HCT116 (cell line): ENCODE data around the gene MAF. TPM values are rescaled to one million over a fixed set of nuclear protein-coding genes. Genes with fewer than 3 reads are reported as not detected.

Experiments
- ATAC-seq: fragments of 200-7000 bp; cut with Tn5 transposase; 2 replicates; pipeline ENCODE4 v1.9.1; 2020; ENCODE audit warnings: mild to moderate bottlenecking, moderate library complexity
- BruUV-seq: library from RNA; stranded (reverse); fragments of 400-500 nt; replicated peaks from 2 replicates; lab custom pipeline; 2021; lab: Mats Ljungman, UMichigan
- CTCF ChIA-PET: fragments of 300-600 bp; sonication (Branson Sonifier 250); formaldehyde crosslinking; loops from one replicate; lab custom pipeline; 2021; ENCODE audit warnings: antibody characterized with exemption; lab: Charles Lee
- POLR2A ChIA-PET: fragments of 300-600, 350-600 bp; sonication (Branson Sonifier 250); formaldehyde crosslinking; loops from one replicate; lab custom pipeline; 2021; ENCODE audit warnings: antibody characterized with exemption; lab: Charles Lee
- RAD21 ChIA-PET, 2 experiments: fragments of 300-600 bp; sonication (Branson Sonifier 250); formaldehyde crosslinking; loops; one replicate each; lab custom pipeline; 2023; ENCODE audit warnings: low total read pairs in 2 of 2; ENCODE audit not compliant: uncharacterized antibody in 2 of 2, unreplicated experiment in 2 of 2, low non-redundant PET in 1 of 2; lab: Charles Lee
- DNase-seq: peaks from one replicate; pipeline ENCODE4 v3.0.0-alpha.2; 2010; ENCODE audit warnings: low read depth, low spot score
- H2AFZ ChIP-seq: fragments of 200-600 bp; shearing (Covaris generic), sonication (generic); 2 replicates; pipeline ENCODE4 v1.6.1; 2017; ENCODE audit warnings: low read depth, mixed run types, mixed read lengths, antibody characterized with exemption, low read length; ENCODE audit not compliant: poor library complexity, severe bottlenecking
- H3K27ac ChIP-seq: 2 replicates; pipeline ENCODE4 v1.5.1; 2012; ENCODE audit warnings: low read depth, low read length
- H3K27me3 ChIP-seq: fragments of 200-600 bp; sonication (generic); 2 replicates; pipeline ENCODE4 v1.6.1; 2016; ENCODE audit warnings: mixed run types, low read length, mixed read lengths; ENCODE audit not compliant: insufficient read depth
- H3K36me3 ChIP-seq, 2 experiments: fragments of 200-500 bp in 1 of 2; fragments of 200-600 bp in 1 of 2; sonication (Bioruptor generic) in 1 of 2; sonication (generic) in 1 of 2; 2 replicates each; pipeline versions ENCODE4 v1.5.1 to v1.6.1; 2014 to 2016; ENCODE audit warnings: low read length in 2 of 2, inconsistent platforms in 1 of 2, mixed read lengths in 1 of 2, mixed run types in 1 of 2; ENCODE audit not compliant: insufficient read depth in 2 of 2, control insufficient read depth in 1 of 2
- H3K4me1 ChIP-seq, 2 experiments: fragments of 200-600 bp in 1 of 2; sonication (generic) in 1 of 2; 2 replicates each; pipeline versions ENCODE4 v1.5.1 to v1.6.1; 2012 to 2017; ENCODE audit warnings: low read length in 2 of 2, inconsistent platforms in 1 of 2, mild to moderate bottlenecking in 1 of 2, mixed read lengths in 1 of 2, mixed run types in 1 of 2, moderate library complexity in 1 of 2; ENCODE audit not compliant: insufficient read depth in 2 of 2, control insufficient read depth in 1 of 2
- H3K4me2 ChIP-seq: fragments of 200-600 bp; sonication (generic); 2 replicates; pipeline ENCODE4 v1.6.1; 2017; ENCODE audit warnings: mixed run types, low read length, mixed read lengths
- H3K4me3 ChIP-seq, 2 experiments: fragments of 200-600 bp in 1 of 2; sonication (generic) in 1 of 2; replicated peaks in 1 of 2; 2 replicates each; pipeline ENCODE4 v1.5.1; 2011 to 2016; ENCODE audit warnings: low read length in 2 of 2, control low read depth in 1 of 2, low read depth in 1 of 2, mild to moderate bottlenecking in 1 of 2, mixed read lengths in 1 of 2, mixed run types in 1 of 2
- H3K79me2 ChIP-seq: fragments of 200-600 bp; sonication (generic); 2 replicates; pipeline ENCODE4 v1.6.1; 2017; ENCODE audit warnings: mild to moderate bottlenecking, mixed run types, low read length, moderate library complexity, mixed read lengths; ENCODE audit not compliant: insufficient read depth
- H3K9ac ChIP-seq: fragments of 200-600 bp; sonication (generic); 2 replicates; pipeline ENCODE4 v1.6.1; 2016; ENCODE audit warnings: low read length, mixed read lengths
- H3K9me2 ChIP-seq: fragments of 200-600 bp; sonication (generic), shearing (Covaris generic); 2 replicates; pipeline ENCODE4 v1.6.1; 2017; ENCODE audit warnings: mixed run types, mild to moderate bottlenecking, moderate library complexity; ENCODE audit not compliant: insufficient read depth
- H3K9me3 ChIP-seq, 2 experiments: fragments of 200-500 bp in 1 of 2; fragments of 200-600 bp in 1 of 2; sonication (Bioruptor generic) in 1 of 2; sonication (generic) in 1 of 2; 2 replicates each; pipeline ENCODE4 v1.6.1; 2014 to 2017; ENCODE audit warnings: low read length in 2 of 2, mixed read lengths in 2 of 2, inconsistent platforms in 1 of 2, low read depth in 1 of 2, mild to moderate bottlenecking in 1 of 2, mixed run types in 1 of 2, moderate library complexity in 1 of 2; ENCODE audit not compliant: control insufficient read depth in 1 of 2, insufficient read depth in 1 of 2
- H4K20me1 ChIP-seq: fragments of 200-600 bp; sonication (generic), shearing (Covaris generic); 2 replicates; pipeline ENCODE4 v1.6.1; 2017; ENCODE audit warnings: mixed run types, mild to moderate bottlenecking, moderate library complexity; ENCODE audit not compliant: insufficient read depth
- CBX3 ChIP-seq: IDR thresholded peaks from 2 replicates; pipeline ENCODE4 v1.6.1; 2012; ENCODE audit warnings: low read depth
- CEBPB ChIP-seq: IDR thresholded peaks from 2 replicates; pipeline ENCODE4 v1.6.1; 2012; ENCODE audit warnings: low read depth
- CTCF ChIP-seq, 3 experiments: fragments of 200-600 bp in 1 of 3; sonication (generic) in 1 of 3; IDR thresholded peaks in 2 of 3; conservative IDR thresholded peaks in 1 of 3; 2 replicates each; pipeline ENCODE4 v1.5.1; 2012 to 2017; ENCODE audit warnings: low read depth in 2 of 3, low read length in 2 of 3, antibody characterized with exemption in 1 of 3, borderline replicate concordance in 1 of 3, control low read depth in 1 of 3, mild to moderate bottlenecking in 1 of 3, mixed read lengths in 1 of 3, mixed run types in 1 of 3, moderate library complexity in 1 of 3; ENCODE audit not compliant: insufficient read depth in 1 of 3
- EGR1 ChIP-seq: IDR thresholded peaks from 2 replicates; pipeline ENCODE4 v1.6.1; 2012; ENCODE audit warnings: low read depth
- EZH2 ChIP-seq: fragments of 200-600 bp; sonication (generic); IDR thresholded peaks from 2 replicates; pipeline ENCODE4 v1.6.1; 2017; ENCODE audit warnings: antibody characterized with exemption, mixed run types
- FOSL1 ChIP-seq: IDR thresholded peaks from 2 replicates; pipeline ENCODE4 v1.6.1; 2012; ENCODE audit warnings: low read depth
- JUND ChIP-seq: IDR thresholded peaks from 2 replicates; pipeline ENCODE4 v1.6.1; 2012
- POLR2A ChIP-seq: IDR thresholded peaks from 2 replicates; pipeline ENCODE4 v1.7.0; 2011; ENCODE audit warnings: borderline replicate concordance; ENCODE audit not compliant: insufficient read depth, insufficient read length; ENCODE audit errors: extremely low read depth
- RAD21 ChIP-seq: IDR thresholded peaks from 2 replicates; pipeline ENCODE4 v1.6.1; 2012; ENCODE audit warnings: low read depth, mild to moderate bottlenecking
- REST ChIP-seq: IDR thresholded peaks from 2 replicates; pipeline ENCODE4 v1.6.1; 2012; ENCODE audit warnings: low read depth
- SIN3A ChIP-seq: IDR thresholded peaks from 2 replicates; pipeline ENCODE4 v1.6.1; 2012; ENCODE audit warnings: low read depth
- SP1 ChIP-seq: IDR thresholded peaks from 2 replicates; pipeline ENCODE4 v1.6.1; 2012; ENCODE audit warnings: low read depth
- SRF ChIP-seq: IDR thresholded peaks from 2 replicates; pipeline ENCODE4 v1.6.1; 2012; ENCODE audit warnings: low read depth
- TCF7L2 ChIP-seq: IDR thresholded peaks from 2 replicates; pipeline ENCODE4 v1.7.0; 2011; ENCODE audit warnings: borderline replicate concordance, inconsistent platforms; ENCODE audit not compliant: insufficient read depth, insufficient read length; ENCODE audit errors: extremely low read depth
- YY1 ChIP-seq: IDR thresholded peaks from 2 replicates; pipeline ENCODE4 v1.6.1; 2011; ENCODE audit warnings: low read length, low read depth, moderate library complexity, mild to moderate bottlenecking; ENCODE audit not compliant: insufficient replicate concordance; ENCODE audit errors: extremely low read depth
- ZFX ChIP-seq: fragments of 450-650 bp; IDR thresholded peaks from 2 replicates; pipeline ENCODE4 v1.6.1; 2017
- intact Hi-C: fragments of 100-400 bp; cut with micrococcal nuclease; formaldehyde crosslinking; loops from 2 replicates; pipeline ENCODE4 v1.10.0; 2022
- total RNA-seq: library from RNA; stranded (reverse); gene quantifications from one replicate; pipeline ENCODE4 v1.2.1, GENCODE V29; 2021; ENCODE audit not compliant: unreplicated experiment

Gene MAF
- total RNA-seq, 1 experiment from 2014 or later: 0.27 TPM

- H3K27me3 ChIP-seq: no peaks in the 10 kb centered on the region
- ChIA-PET RAD21 (no interaction called here), CTCF (no interaction called here), POLR2A (no interaction called here)
- H2AFZ ChIP-seq: no peak overlapping the region
- no TSS peak for BruUV-seq
- H3K79me2 ChIP-seq: no peaks in the 10 kb centered on the region
- no peaks in the 10 kb centered on the region for H4K20me1 ChIP-seq
- no peak overlapping the region for H3K4me2 ChIP-seq
- intact Hi-C loops: no loop called here
- no peaks in the 10 kb centered on the region for H3K9me2 ChIP-seq
- peaks cover 27 to 48% of the 10 kb centered on the region in 2 experiments; a peak in 2 of 4 replicates for H3K9me3 ChIP-seq
- no peaks in the 10 kb centered on the region for H3K4me1 ChIP-seq
- H3K27ac ChIP-seq: no peak overlapping the region
- ATAC-seq (no peak), DNase-seq (no peak)
- TF ChIP-seq ZFX (no peak), CTCF (IDR thresholded peaks at IDR 0.05 in 2 of 3, conservative IDR thresholded peaks at IDR 0.05 in 1 of 3; ENCODE audit: borderline replicate concordance in 1 of 3, insufficient read depth in 1 of 3, low read depth in 2 of 3, low read length in 2 of 3) (no peak), POLR2A (no peak), YY1 (no peak), CBX3 (no peak), EGR1 (no peak), FOSL1 (no peak), RAD21 (no peak), SIN3A (no peak), JUND (no peak), CEBPB (no peak), REST (no peak), TCF7L2 (no peak), EZH2 (no peak), SP1 (no peak), SRF (no peak)
- H3K9ac ChIP-seq: no peak overlapping the region
- H3K36me3 ChIP-seq: no peaks in the 10 kb centered on the region
- no peak overlapping the region for H3K4me3 ChIP-seq
Measured at GRCh38 chr16:79589601-79590102, 10.9 kb downstream of the MAF start.
